Measurements from ENCODE around the gene LPIN2.

LPIN2 gene

GRCh38 chr18:3040173-3040572 lies 27.2 kb upstream of the LPIN2 start:
- no peak overlapping the region for H3K4me3 ChIP-seq (ENCODE audit: low read length)
- no peaks in the 10 kb centered on the region for H3K9me2 ChIP-seq (replicated peaks; ENCODE audit: control insufficient read depth, low read length)
- H3K36me3 ChIP-seq (ENCODE audit: control insufficient read depth, low read length): no peaks in the 10 kb centered on the region
- no peaks in the 10 kb centered on the region for H3K9me3 ChIP-seq (ENCODE audit: control insufficient read depth, insufficient read depth, low read length)
- no peaks in the 10 kb centered on the region for H3F3A ChIP-seq (ENCODE audit: control insufficient read depth, insufficient read depth)
- TF ChIP-seq CTCF (IDR thresholded peaks at IDR 0.05; ENCODE audit: low read depth, low read length, poor library complexity, severe bottlenecking): no peak
- no peak for TF ChIP-seq EZH2phosphoT487 (IDR thresholded peaks at IDR 0.05; ENCODE audit: borderline replicate concordance, low read length)
- H3K27ac ChIP-seq (ENCODE audit: low read depth, low read length): no peak overlapping the region
- peaks cover 5% of the 10 kb centered on the region for H3K4me1 ChIP-seq (ENCODE audit: control insufficient read depth, low read length)
- no peaks in the 10 kb centered on the region for H3K27me3 ChIP-seq (ENCODE audit: control insufficient read depth, low read length)
- H4K20me1 ChIP-seq (ENCODE audit: control insufficient read depth, insufficient read depth, low read depth, low read length): no peaks in the 10 kb centered on the region
- H3K79me2 ChIP-seq (ENCODE audit: control insufficient read depth, low read length): no peaks in the 10 kb centered on the region
- H3K4me2 ChIP-seq (ENCODE audit: low read length): no peak overlapping the region

- Histone ChIP-seq H3K4me1 (ENCODE audit: control insufficient read depth, low read length) (peaks cover 5% of the 10 kb centered on the region), H3K27ac (ENCODE audit: low read depth, low read length) (no peak overlapping the region), H3F3A (ENCODE audit: control insufficient read depth, insufficient read depth) (no peaks in the 10 kb centered on the region), H3K9me3 (ENCODE audit: control insufficient read depth, insufficient read depth, low read length) (no peaks in the 10 kb centered on the region), H3K27me3 (ENCODE audit: control insufficient read depth, low read length) (no peaks in the 10 kb centered on the region), H3K4me3 (ENCODE audit: low read length) (no peak overlapping the region), H3K36me3 (ENCODE audit: control insufficient read depth, low read length) (no peaks in the 10 kb centered on the region), H3K79me2 (ENCODE audit: control insufficient read depth, low read length) (no peaks in the 10 kb centered on the region), H3K4me2 (ENCODE audit: low read length) (peak overlapping the region; percentile 3; the same call in 1 of the 2 replicates), H4K20me1 (ENCODE audit: control insufficient read depth, insufficient read depth, low read depth, low read length) (no peaks in the 10 kb centered on the region), H3K9me2 (replicated peaks; ENCODE audit: control insufficient read depth, low read length) (no peaks in the 10 kb centered on the region)
- TF ChIP-seq CTCF (IDR thresholded peaks at IDR 0.05; ENCODE audit: low read depth, low read length, poor library complexity, severe bottlenecking) (no peak), EZH2phosphoT487 (IDR thresholded peaks at IDR 0.05; ENCODE audit: borderline replicate concordance, low read length) (no peak)
These were observed 24.5 kb upstream of the LPIN2 start for GRCh38 chr18:3037423-3037915.

GRCh38 chr18:3036108-3036507 lies 23.2 kb upstream of the LPIN2 start:
- H3K27ac ChIP-seq (ENCODE audit: low read depth, low read length): no peak overlapping the region
- H3K27me3 ChIP-seq (ENCODE audit: control insufficient read depth, low read length): no peaks in the 10 kb centered on the region
- H3K4me2 ChIP-seq (ENCODE audit: low read length): no peak overlapping the region
- H3F3A ChIP-seq (ENCODE audit: control insufficient read depth, insufficient read depth): no peaks in the 10 kb centered on the region
- H3K79me2 ChIP-seq (ENCODE audit: control insufficient read depth, low read length): no peaks in the 10 kb centered on the region
- H4K20me1 ChIP-seq (ENCODE audit: control insufficient read depth, insufficient read depth, low read depth, low read length): no peaks in the 10 kb centered on the region
- no peaks in the 10 kb centered on the region for H3K9me3 ChIP-seq (ENCODE audit: control insufficient read depth, insufficient read depth, low read length)
- H3K4me1 ChIP-seq (ENCODE audit: control insufficient read depth, low read length): peaks cover 5% of the 10 kb centered on the region
- no peaks in the 10 kb centered on the region for H3K36me3 ChIP-seq (ENCODE audit: control insufficient read depth, low read length)
- TF ChIP-seq EZH2phosphoT487 (IDR thresholded peaks at IDR 0.05; ENCODE audit: borderline replicate concordance, low read length) (no peak), CTCF (IDR thresholded peaks at IDR 0.05; ENCODE audit: low read depth, low read length, poor library complexity, severe bottlenecking) (no peak)
- H3K4me3 ChIP-seq (ENCODE audit: low read length): no peak overlapping the region
- H3K9me2 ChIP-seq (replicated peaks; ENCODE audit: control insufficient read depth, low read length): no peaks in the 10 kb centered on the region

Measured in DOHH2 (cell line).